Stimulated activated CD4-positive, alpha-beta T cell treated with anti-CD3 and anti-CD28 coated beads, Interleukin-15, amount 100 ng/mL, for 48 hours (primary cell): ENCODE measurements around the gene ZNF684.
"Not testable (repeated sequence)": the region's sequence is repeated elsewhere in the genome, so short reads cannot be mapped to it uniquely, and the experiment has no call there.

Experiments
- DNase-seq, 2 donors: peaks; one replicate each; pipeline ENCODE4 v3.0.0-alpha.2; 2020; ENCODE audit warnings: low read depth in 2 of 2

Gene ZNF684

GRCh38 chr1:40574805-40575204 is 43.4 kb downstream of the ZNF684 start:
- DNase-seq: not testable (repeated sequence)

GRCh38 chr1:40575336-40575735 is 43.9 kb downstream of the ZNF684 start:
- no peak for DNase-seq

- no peak for DNase-seq
These were observed 50.7 kb downstream of the ZNF684 start for GRCh38 chr1:40582116-40582515.

- no peak for DNase-seq
These were observed 52.5 kb downstream of the ZNF684 start for GRCh38 chr1:40583980-40584379.

GRCh38 chr1:40588586-40588985 is 57.1 kb downstream of the ZNF684 start:
- DNase-seq: no peak

GRCh38 chr1:40592107-40592803 is 60.8 kb downstream of the ZNF684 start:
- DNase-seq: no peak

GRCh38 chr1:40593449-40594186 is 62.2 kb downstream of the ZNF684 start:
- DNase-seq: no peak

- DNase-seq: no peak
These were observed 62.7 kb downstream of the ZNF684 start for GRCh38 chr1:40594187-40594531.

GRCh38 chr1:40595623-40596022 is 64.2 kb downstream of the ZNF684 start:
- no peak for DNase-seq
